Transverse colon (tissue), 4 donors: ENCODE results near the gene SEMA4D. TPM values are rescaled to one million over a fixed set of nuclear protein-coding genes. Genes with fewer than 3 reads are reported as not detected.
A peak's percentile ranks its signal among the peaks of the same experiment; 100 is the strongest.

ENCODE experiments used
- DNase-seq: peaks from one replicate; pipeline ENCODE4 v3.0.0-alpha.2; 2019
- H3K27ac ChIP-seq, 4 donors: fragments of 200-600 bp; sonication (generic); 2 replicates each; pipeline ENCODE4 v1.5.1; 2016 to 2018; ENCODE audit warnings: inconsistent platforms in 4 of 4
- H3K27me3 ChIP-seq: fragments of 200-600 bp; sonication (generic); 2 replicates; pipeline ENCODE4 v1.5.1; 2017; ENCODE audit warnings: inconsistent platforms
- H3K36me3 ChIP-seq, 4 donors: fragments of 200-600 bp; sonication (generic); 2 replicates each; pipeline ENCODE4 v1.5.1; 2017 to 2019; ENCODE audit warnings: inconsistent platforms in 4 of 4
- H3K4me1 ChIP-seq, 4 donors: fragments of 200-600 bp; sonication (generic); 2 replicates each; pipeline ENCODE4 v1.5.1; 2017 to 2020; ENCODE audit warnings: inconsistent platforms in 4 of 4
- H3K4me3 ChIP-seq, 4 donors: fragments of 200-600 bp; sonication (generic); 1 replicate in 1 of 4; 2 replicates in 3 of 4; pipeline versions ENCODE4 v1.5.1 to v1.6.1; 2017 to 2019; ENCODE audit warnings: inconsistent platforms in 4 of 4
- H3K9me3 ChIP-seq, 2 donors: fragments of 200-600 bp; sonication (generic); 2 replicates each; pipeline ENCODE4 v1.5.1; 2017 to 2019; ENCODE audit warnings: inconsistent platforms in 2 of 2
- CTCF ChIP-seq, 5 experiments: fragments of 200-600 bp in 3 of 5; fragments of 450-650 bp in 2 of 5; sonication (generic) in 3 of 5; IDR thresholded peaks; 1 replicate in 2 of 5; 2 replicates in 3 of 5; pipeline ENCODE4 v1.5.1; 2016 to 2017; ENCODE audit warnings: antibody characterized with exemption in 5 of 5, inconsistent platforms in 3 of 5, mild to moderate bottlenecking in 2 of 5, moderate library complexity in 1 of 5
- EP300 ChIP-seq: sonication (generic); formaldehyde crosslinking; IDR thresholded peaks from one replicate; pipeline ENCODE4 v1.6.1; 2017; ENCODE audit warnings: antibody characterized with exemption, low read depth
- POLR2A ChIP-seq: fragments of 450-650 bp; IDR thresholded peaks from one replicate; pipeline ENCODE4 v1.6.1; 2016; ENCODE audit warnings: antibody characterized with exemption, mild to moderate bottlenecking, moderate library complexity
- POLR2AphosphoS5 ChIP-seq, 3 donors: sonication (generic); formaldehyde crosslinking; IDR thresholded peaks; one replicate each; pipeline ENCODE4 v1.6.1; 2016; ENCODE audit warnings: antibody characterized with exemption in 3 of 3
- WGBS, 2 donors: methylation state at CpG; one replicate each; pipeline ENCODE4 v1.1.5; 2018; ENCODE audit warnings: low coverage in 1 of 2; 5-methylcytosine and 5-hydroxymethylcytosine counted together
- in situ Hi-C, 4 donors: fragments of 200-750 bp; cut with MboI; loops; one replicate each; pipeline versions ENCODE4 v1.15.0 to v1.15.1; 2017; ENCODE audit warnings: low sequenced_read_pairs in 3 of 4, low pct_ligation_motif_present in 1 of 4, low pct_unique_long_range_greater_than_20kb in 1 of 4
- intact Hi-C: fragments of 100-400 bp; cut with DNase I; formaldehyde crosslinking; loops from one replicate; pipeline ENCODE4 v1.15.1; 2023; ENCODE audit warnings: low total_unique reads
- total RNA-seq, 4 donors: library from RNA; depleted of rRNA; stranded (reverse); fragments of >200 nt; gene quantifications; one replicate each; pipeline ENCODE4 v1.1.0, GENCODE V29; 2016

The SEMA4D gene
- total RNA-seq, 4 donors from 2014 or later: 8.7 to 29.1 (median 14.5) TPM

DNA sequence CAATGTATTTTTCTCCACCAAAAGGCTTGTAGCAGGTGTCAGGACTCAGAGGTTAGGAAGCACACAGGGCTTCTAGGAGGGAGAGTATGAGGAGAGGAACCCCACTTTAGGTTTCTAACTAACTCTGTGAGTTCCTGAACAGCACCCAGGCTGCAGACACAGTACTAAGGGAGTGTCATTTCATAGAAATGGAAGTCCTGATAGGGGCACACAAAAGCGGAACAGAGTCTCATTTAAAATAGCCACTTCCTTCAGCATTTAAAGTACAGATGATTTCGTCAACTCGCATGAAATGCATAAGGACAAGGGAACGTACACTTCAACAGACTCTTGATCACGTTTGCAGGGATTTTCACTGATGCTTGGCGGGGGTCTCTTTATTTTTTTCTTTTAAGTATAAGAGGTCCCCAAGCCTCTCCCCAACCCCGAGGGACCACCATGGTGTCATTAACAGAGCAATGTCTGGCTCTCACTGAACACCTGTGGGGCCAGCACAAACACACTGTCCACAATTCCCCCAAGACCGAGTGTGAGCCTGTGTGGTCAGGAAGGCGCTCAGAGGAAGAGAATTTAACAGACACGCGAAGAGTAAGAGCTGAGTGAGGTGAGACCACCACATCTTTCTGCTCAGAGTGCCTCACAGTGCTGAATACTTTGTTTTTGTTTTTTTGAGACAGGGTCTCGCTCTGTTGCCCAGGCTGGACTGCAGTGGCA is 97.4 kb downstream of the SEMA4D start:
- WGBS, 2 donors: 78 to 84% methylated on average over 7 to 12 of the region's 12 CpGs
- Histone ChIP-seq H3K36me3 (peaks cover 0 to 4% (median 0%) of the 10 kb centered on the region in 4 donors), H3K9me3 (no peaks in the 10 kb centered on the region), H3K27me3 (no peaks in the 10 kb centered on the region), H3K27ac (peak overlapping the region; percentile 20 to 52 (median 30)), H3K4me1 (peaks cover 0 to 4% (median 0%) of the 10 kb centered on the region in 4 donors), H3K4me3 (no peak overlapping the region)
- no peak for DNase-seq
- TF ChIP-seq CTCF (IDR thresholded peaks at IDR 0.05) (no peak), POLR2AphosphoS5 (IDR thresholded peaks at IDR 0.05) (no peak), EP300 (no peak), POLR2A (no peak)
- intact Hi-C loops: no loop called here
- in situ Hi-C loops: loop anchor here in 3 of 4 donors (25.0 kb wide), 1 partner anchor 137 kb away; no protein-coding TSS in a partner anchor

DNA sequence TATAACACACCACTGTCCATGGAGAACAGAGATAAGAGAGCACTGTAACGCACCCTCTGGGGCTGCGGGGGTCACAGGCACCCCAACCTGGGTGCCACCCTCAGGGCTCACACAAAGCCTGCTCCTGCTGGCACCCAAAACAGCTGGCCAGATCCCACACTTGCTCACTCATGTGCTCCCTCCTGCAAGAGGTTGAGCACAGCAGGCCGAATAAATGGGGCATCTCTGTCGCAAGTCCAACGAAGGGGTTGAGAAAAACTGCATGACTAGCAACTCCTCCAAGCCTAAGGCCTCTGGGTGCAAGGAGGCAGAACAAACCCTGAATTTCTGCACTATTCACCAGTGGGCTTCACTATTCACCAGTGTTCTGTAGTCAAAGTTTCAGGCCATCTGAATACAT is 99.3 kb downstream of the SEMA4D start:
- 98% methylated on average over 4 of the region's 5 CpGs; no CpG with 5 or more reads in 1 of the 2 donors for WGBS, 2 donors
- in situ Hi-C loops: no loop called here

DNA sequence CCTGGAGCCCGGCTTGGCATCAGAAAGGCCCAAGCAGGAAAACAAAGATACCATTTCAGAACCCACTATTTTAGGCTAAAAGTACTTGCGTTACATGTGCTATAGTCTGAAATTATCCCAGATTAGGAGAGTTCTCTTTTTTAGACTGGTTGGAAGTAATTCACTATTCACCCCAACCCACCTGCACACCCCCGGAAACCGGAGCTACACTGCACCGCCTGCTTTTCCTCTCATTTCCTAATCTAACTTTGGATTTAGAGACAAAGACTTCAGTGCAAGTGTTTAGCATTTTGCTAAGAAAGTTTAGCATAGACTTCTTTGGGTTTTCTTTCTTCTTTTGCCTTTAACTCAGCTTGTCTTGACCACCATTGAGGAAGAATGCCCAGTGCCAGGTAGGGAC is 100.4 kb downstream of the SEMA4D start:
- Histone ChIP-seq H3K9me3 (no peaks in the 10 kb centered on the region), H3K36me3 (peaks cover 0 to 12% (median 3%) of the 10 kb centered on the region in 4 donors), H3K4me3 (no peak overlapping the region), H3K27me3 (no peaks in the 10 kb centered on the region), H3K27ac (no peak overlapping the region), H3K4me1 (peaks cover 0 to 4% (median 0%) of the 10 kb centered on the region in 4 donors)
- TF ChIP-seq POLR2AphosphoS5 (IDR thresholded peaks at IDR 0.05) (no peak), EP300 (no peak), CTCF (IDR thresholded peaks at IDR 0.05) (no peak), POLR2A (no peak)
- in situ Hi-C loops: no loop called here
- intact Hi-C loops: no loop called here
- WGBS, 2 donors: 78 to 98% methylated on average over 3 to 5 of the region's 5 CpGs
- no peak for DNase-seq

More for the DNA sequence above, 99.3 kb downstream of the SEMA4D start:
- Histone ChIP-seq H3K36me3 (peaks cover 0 to 5% (median 3%) of the 10 kb centered on the region in 4 donors), H3K27me3 (no peaks in the 10 kb centered on the region), H3K27ac (no peak overlapping the region), H3K4me1 (peaks cover 0 to 4% (median 0%) of the 10 kb centered on the region in 4 donors), H3K9me3 (no peaks in the 10 kb centered on the region), H3K4me3 (no peak overlapping the region)
- intact Hi-C loops: no loop called here
- no peak for TF ChIP-seq CTCF (IDR thresholded peaks at IDR 0.05)
- TF ChIP-seq EP300: no peak
- no peak for TF ChIP-seq POLR2A
- no peak for TF ChIP-seq POLR2AphosphoS5 (IDR thresholded peaks at IDR 0.05)
- DNase-seq: no peak

- DNase-seq: no peak
- in situ Hi-C loops: no loop called here
- TF ChIP-seq EP300: no peak
- no peak for TF ChIP-seq POLR2AphosphoS5 (IDR thresholded peaks at IDR 0.05)
- no peak for TF ChIP-seq POLR2A
- H3K4me3 ChIP-seq: no peak overlapping the region
- peaks cover 0 to 12% (median 3%) of the 10 kb centered on the region in 4 donors for H3K36me3 ChIP-seq
- no peak overlapping the region for H3K27ac ChIP-seq
- H3K4me1 ChIP-seq: peaks cover 0 to 1% (median 0%) of the 10 kb centered on the region in 4 donors
- 88 to 94% methylated on average over 3 to 11 of the region's 11 CpGs for WGBS, 2 donors
- H3K9me3 ChIP-seq: no peaks in the 10 kb centered on the region
- H3K27me3 ChIP-seq: no peaks in the 10 kb centered on the region
- intact Hi-C loops: no loop called here
Measured at GRCh38 chr9:89395931-89396710, 101.8 kb downstream of the SEMA4D start.
